Limb (tissue), 2 donors: ENCODE data around the gene TFAP2E.

ENCODE experiments used
- DNase-seq, 2 donors: peaks; one replicate each; pipeline ENCODE4 v3.0.0-alpha.2; 2016; ENCODE audit errors: extremely low spot score in 2 of 2

TFAP2E gene

DNA sequence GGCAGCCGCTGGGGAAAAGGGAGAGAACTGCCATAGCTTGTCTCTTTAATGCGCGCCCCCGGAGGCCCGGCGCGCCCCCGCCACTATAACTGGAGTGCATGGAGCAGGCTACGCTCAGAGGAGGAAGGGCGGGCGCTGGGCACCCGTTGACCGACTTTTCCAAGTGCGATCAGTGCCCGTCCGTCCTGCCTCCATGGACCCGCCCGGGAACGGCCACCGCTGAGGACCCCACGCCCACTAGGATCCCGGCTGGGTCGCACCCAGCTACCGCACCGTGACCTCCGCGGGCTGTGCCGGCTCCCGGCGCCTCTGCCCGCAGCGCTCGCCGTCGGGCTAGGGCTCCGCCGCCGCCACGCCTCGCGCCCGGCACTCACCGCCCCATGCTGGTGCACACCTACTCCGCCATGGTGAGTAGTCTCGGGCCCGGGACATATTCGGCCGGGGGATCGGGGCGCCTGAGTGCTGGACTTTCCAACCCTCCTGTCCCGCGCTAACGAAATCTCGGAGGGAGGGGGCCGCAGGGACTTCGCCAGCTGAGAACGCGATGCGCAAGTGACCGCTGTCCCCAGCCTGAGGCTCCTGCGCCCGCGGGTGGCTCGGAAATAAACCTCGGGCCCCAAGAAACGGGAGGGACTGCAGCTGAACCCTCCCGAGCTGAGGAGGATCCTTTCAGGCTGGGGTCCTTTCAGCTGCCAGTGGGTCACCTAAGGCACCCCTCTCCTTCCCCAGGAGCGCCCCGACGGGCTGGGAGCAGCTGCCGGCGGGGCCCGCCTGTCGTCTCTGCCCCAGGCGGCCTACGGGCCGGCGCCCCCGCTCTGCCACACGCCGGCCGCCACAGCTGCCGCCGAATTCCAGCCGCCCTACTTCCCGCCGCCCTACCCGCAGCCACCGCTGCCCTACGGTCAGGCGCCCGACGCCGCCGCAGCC is at the start of gene TFAP2E:
TFAP2E (plus strand) TSS at position 117 of the 927 bp plus-strand sequence; CDS start at position 381, 264 bp downstream.
- DNase-seq = peak in 1 of 2 donors; percentile 71

DNA sequence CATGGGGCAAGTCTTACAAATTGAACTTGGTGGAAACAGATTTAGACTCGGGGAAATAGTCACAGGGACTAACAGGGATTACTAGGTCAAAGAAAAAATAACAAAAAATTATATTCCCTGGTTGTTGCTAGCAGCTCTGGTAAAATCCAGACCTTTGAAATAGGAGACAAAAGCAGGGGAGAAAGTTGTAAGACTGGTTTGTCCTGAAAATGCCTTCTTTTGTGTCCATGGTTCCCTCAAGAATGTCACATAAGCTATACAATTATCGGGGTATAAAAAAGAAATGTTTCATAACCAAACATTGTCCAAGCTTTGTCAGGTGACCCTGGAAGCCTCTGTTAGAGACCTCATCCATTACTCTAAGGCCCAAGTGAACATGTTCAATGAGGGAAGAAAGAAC is 49.0 kb upstream of the TFAP2E start:
- no peak for DNase-seq

DNA sequence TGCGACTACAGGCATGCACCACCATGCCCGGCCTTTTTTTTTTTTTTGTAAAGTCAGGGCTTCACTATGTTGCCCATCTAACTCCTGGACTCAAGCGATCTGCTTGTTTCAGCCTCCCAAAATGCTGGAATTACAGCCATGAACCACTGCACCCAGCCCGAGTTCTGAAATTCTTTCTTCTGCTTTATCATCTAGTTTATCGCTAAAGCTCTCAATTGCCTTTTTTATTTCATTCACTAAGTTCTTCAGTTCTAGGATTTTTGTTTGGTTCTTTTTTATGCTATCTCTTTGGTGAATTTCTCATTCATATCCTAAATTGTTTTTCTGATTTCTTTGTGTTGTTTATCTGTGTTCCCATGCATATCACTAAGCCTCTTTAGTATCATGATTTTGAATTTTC is 42.9 kb upstream of the TFAP2E start:
- DNase-seq = no peak

DNA sequence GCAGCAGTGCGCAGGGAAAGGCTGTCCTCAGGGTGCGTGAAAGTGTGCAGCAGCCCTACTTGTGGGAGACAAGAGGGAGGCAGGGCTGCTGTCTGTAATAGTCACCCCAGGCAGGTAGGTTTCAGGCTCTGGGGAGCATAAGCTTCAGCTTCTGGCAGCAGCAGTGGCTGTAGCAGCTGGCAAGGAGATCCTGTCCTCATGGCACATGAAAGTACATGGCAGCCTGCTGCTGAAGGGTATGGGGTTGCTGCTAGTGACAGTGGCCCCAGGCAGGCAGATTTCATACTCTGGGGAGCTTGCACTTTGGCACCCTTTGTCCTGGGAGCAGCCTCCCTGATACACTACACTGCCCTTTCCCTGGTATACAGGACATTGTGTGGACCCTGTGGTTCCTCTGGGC is 42.2 kb upstream of the TFAP2E start:
- no peak for DNase-seq

DNA sequence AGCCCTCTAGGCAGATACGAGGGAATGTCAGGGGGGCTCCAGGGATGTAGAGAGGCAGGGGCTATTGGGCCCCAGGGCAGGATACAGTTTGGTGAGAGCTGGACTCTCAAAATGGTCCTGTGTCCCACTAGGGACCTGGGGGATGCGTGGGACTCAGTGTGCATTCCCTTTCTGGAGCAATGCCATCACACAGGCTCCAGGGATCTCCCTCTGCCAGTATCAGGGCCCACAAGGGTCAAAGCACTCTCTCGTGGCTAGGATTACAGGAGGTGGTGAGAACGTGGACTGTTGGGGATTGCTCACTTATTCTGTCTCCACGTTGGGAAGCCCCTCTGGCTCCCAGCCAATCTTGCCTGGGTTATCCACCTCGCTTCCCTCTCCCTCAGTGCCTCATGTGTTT is 41.7 kb upstream of the TFAP2E start:
- DNase-seq = no peak

DNA sequence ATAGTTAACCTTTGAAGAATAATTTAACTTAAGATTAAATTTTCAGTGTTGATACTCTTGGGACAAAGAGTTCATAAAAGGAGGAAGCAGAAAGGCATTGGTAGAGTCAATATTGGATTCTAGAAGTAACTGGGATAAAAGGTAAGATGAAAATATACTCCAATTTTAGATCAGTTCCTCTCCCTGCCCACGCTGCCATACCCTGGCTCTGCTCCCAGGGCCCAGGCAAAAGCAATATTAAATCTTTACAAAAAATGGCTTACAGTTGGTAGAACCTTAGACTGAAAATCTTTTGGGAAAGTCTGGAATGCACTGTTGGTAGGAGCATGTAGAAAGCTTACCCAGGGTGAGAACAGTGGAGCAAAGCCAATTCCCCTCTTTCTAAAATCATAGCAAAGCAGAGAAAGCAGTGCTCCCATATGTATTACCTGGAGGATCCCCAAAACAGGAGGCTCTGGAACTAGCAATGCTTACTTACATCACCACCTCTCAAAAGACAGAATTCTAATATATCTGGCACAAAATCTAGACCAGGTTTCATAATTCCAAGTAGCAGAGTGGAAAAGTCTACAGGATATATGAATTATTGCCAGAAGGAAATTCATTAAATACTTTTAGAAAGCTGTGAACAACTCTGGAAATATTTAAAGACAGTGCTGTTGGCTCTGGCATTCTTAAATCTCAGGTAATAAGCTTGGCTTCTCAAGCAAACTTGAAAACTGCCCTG is 40.5 kb upstream of the TFAP2E start:
- peak in 1 of 2 donors; percentile 6 for DNase-seq

DNA sequence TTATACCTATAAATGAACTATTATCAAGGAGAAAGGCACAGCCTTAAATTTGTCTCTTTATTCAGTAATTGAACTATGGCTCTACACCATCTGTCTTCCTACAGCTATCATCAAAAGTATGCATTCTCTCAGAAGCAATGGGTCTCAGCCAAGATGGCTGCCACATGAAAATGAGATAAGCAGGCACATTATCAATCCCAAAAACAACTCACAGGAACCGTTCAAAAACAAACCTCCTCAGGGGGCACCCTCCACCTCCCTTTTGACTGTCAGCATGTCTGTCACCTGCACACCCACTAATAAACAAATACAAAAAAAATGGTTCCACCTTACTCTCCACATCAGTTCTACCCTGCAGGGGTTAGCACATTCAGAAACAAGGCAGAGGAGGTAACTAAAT is 39.5 kb upstream of the TFAP2E start:
- DNase-seq = no peak

DNA sequence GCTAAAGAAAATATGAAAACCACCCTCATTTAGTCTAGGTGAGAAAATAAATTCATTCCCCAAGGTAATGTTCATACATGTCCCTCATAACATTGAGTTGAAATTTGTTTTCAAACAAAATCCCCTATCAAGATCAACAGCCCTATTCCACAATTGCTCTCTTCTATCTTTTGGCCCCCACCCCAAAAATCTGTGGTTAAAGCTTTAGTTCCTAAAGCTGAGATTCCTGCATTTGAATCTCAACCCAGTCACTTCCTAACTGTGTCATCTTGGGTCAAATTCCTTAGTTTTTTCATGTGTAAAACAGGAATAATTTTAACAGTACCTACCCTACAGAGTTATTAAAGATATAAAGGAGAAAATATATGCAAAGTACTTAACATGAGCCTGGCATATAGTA is 37.9 kb upstream of the TFAP2E start:
- DNase-seq = no peak

DNA sequence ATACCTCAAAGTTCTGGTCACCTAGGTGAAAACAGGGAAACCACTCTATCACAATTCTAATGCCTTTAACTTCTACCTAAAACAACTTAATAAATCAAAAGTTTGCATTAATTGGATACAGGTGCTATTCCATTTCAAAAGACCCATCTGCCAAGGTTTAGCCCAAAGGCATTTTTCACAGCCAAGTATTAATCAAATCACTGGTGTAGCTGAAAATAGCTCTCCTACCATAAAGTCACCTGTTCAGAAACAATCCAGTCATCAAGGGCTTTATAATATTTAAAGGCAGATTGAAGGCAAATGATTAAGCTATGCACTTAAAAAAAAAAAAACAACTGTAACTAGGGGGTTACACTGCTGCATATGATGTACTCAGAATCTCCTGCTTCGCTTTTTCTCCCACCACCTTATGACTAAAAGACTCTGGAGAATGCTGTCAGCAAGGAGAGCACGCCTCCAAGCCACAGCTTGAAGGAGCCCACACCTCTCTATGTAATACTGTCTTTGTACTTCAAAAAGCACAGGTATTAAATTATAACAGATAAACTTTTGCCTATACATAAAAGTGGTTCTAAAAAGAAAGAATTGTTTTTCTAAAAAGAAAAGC is 36.5 kb upstream of the TFAP2E start:
- DNase-seq = no peak

DNA sequence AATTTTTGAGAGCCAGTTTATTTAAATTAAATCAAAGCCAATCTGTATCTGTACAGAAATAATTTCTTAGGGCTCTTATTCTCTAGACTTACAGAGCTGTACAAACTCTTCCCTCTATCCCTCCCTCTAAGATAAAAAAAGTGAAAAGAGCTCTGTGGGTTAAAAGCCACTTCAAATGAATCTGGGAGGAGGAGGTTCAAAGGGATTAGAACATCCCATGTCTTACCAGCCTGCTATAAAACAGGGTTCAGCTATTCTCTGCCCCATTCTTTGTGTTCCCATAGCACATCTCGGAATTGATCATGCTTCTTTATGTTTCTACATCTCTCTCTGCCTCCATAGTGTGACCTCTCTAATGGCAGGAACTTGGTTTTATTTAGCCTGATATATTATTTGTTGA is 35.3 kb upstream of the TFAP2E start:
- no peak for DNase-seq

DNA sequence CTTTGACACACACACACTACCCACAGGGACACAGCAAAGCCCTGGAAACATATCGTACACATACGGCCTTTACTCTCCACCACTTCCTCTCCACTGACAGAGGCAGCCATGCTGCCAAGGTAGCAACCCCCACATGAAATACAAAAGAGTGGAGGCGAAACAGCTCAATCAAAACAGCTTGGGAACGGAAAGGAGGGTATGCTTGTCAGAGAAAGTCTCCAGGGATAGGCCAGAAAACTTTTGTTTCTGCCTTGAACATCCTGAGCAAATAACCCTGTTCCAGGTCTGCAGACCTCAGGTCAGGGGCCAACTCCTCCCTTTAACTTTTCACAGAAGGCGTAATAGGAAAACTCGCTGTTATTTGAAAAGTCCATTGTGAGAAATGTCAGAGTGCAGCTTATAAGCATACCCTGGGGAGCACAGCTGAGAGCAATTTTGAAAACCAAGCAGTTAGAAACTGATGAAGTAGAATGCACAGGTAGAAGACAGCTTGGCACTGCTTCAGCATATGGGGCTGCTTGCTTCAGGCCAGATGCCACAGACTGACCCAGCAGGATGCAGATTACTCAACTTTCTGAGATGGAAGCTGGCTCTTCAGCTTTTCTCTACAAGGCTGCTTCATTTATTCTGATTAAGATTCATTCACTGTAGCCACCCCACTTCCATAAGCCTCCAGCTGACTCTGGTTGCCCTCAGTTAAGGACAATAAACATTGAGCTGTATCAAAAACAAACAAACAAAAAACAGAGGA is 33.9 kb upstream of the TFAP2E start:
- no peak for DNase-seq

DNA sequence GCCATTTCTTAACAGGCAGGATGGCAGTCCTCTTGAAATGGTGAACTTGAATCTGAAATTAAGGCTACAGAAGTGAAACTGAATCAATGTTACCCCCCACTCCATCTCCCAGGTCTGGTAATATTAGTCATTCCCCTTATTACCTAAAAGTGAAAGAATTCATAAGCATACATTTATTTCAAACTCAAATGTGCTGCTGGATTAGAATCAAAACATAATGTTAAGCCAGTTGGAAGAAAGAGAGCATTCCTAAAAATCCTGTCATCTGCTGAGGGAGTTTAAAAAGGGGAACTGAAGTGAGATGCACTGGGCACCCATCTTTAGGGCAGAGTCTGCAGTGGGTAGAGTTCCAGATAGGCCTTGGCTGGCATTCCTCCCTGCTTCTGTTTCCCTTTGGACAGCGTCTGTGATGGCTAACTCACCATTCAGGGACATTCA is 33.3 kb upstream of the TFAP2E start:
- DNase-seq = no peak

DNA sequence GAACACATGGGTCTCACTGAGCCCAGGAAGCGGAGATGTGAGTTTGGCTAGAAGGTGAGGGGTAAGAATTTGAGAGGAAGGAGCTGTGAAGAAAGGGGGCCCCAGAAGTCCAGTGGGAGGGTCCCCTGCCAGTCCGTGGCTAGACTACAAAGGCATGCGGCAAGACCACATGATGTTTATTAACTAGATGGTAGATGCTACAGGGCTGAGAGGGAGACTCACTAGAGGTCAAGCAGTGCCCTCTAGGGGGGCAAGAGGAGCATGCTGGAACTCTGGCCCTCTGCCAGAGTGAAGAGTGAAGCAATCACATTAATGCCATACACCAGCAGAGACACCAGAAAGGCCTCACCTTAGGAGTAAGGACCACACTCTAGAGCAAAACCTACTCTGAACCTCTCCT is 28.1 kb upstream of the TFAP2E start:
- no peak for DNase-seq

DNA sequence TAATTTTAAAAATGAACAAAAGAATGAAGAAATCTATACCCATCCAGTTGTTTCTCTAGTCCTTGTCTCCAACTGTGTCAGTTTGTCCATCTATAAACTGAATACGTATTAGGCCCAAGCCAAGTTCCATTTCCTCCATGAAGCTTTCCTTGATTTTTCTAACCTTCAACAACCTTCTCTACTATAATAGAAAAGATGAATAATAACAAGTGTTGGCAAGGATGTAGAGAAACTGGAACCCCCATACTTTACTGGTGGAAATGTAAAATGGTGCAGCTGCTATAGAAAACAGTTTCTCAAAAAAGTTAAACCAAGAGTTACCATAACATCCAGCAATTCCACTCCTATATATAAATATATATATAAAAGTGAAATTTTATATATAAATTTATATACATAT is 26.5 kb upstream of the TFAP2E start:
- DNase-seq = no peak

DNA sequence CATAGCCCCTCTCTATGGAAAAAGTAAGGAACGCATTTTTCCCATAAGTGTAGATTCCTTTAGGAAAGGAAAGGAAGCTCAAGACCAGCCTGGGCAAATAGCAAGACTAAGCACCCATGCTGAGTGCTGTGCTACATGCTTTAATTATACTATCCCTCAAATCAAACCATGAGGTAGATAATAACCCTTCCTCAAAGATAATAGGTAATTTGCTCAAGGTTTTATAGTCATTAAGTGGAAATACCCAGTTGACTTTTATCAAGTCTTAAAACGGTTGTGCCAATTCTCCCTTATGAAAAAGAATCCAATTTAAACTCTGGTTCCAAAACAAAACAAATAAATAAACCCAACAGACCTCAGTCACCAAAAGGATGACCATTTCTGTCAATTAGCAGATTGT is 19.3 kb upstream of the TFAP2E start:
- DNase-seq = no peak

DNA sequence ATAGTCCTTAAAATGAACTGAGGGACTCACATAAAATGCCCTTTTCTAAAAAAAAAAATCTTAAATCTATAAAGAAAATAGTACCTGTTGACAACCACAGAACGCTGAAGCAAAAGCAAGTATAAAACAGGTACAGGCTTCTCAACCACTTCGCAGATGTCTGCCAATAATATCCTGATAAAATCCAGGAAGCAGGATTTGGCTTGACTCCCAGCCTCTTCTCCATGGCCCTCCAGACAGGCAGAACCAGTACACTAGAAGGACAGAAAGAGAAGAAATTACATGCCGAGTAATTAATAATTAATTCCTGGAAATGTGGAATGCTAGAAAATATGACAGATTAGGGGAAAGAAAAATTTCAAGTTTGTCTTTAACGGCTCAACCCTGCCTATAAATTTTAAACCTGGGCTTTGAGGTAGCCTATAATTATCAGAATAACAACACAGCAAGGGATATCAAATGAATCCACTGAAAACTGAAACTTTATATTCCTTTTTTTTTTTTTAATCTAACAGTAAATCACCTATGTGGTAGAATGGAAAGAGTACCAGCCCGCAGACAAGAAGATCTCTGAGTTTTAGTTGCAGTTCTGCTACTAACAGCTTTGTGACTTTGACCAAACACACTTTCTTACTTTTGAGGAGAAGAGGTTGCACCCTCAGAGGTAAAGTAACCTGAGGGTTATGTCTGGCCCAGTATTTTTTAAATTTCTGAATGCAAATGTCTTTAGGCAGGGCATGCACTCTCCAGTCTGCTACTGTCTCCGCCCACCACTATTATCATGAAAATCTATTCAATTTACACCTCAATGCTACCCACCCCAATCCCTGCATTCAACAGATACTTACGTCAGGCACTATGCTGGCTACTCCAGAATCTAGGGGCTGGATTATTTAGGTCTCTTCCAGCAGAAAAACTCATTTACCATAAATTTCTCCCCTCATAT is 18.6 kb upstream of the TFAP2E start:
- no peak for DNase-seq

DNA sequence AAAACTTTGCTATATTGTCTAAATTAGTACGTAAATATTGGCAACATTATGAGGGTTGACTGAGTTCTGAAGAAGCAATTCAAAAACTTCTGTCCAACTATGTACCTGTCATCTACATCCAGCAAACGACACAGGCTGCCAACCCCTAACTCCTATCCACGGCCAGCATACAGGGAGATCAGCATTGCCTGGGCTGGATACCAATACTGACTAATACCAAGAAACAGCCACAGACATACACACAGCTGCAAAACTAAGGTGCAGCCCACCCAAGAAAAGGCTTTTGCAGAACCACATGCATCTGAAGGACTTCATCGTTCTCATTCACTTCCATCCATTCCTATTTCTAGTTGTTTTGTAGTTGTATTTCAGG is 17.9 kb upstream of the TFAP2E start:
- no peak for DNase-seq

DNA sequence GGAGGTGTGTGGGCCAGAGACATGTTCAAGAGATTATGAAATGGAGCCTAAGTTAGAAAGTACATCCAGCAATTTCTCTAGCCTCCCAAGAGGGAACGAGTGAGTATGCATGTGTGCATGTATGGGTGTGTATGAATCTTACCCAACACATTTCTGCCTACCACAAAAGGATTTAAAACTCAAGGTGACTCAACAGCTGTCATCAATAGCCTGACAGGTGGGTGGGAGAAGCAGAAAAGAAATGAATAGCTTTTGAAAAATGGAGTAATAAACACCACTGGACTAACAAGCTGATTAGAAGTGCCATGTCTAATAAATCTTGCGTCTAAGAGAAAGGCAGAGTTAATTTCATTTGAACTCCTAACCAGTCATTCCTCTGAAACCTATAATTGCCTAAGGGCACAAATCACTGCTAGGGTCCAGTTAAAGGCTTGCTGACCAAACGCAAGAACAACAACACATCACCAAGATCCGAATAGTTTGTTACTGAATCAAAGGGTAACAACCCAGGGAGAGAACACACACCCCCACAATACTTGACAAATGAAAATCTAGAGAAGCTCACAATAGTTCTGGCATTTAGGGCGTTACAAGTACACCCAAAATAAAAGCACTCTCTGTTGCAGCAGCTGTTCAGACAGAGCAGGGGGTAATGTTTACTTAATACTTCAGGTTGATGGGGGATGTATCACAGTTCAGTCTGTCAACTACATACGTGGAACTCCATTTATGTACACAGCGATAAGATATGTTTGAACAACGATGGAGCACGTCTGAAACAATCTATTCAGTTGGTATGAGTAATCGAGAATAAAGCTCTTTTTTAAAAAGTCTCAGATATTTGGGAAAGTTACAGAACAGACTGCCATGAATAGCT is 17.3 kb upstream of the TFAP2E start:
- no peak for DNase-seq

DNA sequence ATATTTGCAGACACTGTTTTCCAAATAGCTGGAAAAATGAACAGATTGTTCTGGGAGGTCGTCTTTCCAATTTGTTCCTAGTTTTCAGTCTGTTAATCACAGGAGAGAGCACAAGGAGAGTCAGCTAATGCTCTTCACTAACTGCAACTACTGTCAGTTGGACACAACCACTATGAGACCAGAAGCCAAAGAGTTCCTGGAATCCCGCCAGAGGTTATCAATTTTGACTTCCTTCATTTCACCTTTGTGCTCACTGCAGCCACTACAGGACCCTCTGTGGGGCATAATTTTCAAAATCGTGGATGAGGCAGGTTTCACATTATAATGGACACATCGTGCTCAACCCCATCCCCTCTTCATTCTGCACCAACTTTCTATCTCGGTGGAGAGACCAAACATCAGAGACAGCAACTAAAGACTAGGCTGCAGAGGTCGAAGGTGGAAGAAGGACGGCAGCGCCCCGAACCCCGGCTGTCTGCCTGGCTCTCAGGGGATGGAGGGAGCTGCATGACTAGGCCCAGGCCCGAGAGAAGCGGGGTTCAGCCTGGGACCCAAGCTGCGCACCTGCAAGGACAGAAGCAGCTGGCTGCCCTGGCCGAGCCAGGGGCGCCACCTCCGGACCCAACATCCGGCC is 16.5 kb upstream of the TFAP2E start:
- DNase-seq = no peak
